Cardiac fibroblast (primary cell): ENCODE measurements around the gene MMP17.

Source experiments
- DNase-seq, 2 donors: peaks; one replicate each; pipeline versions ENCODE4 v3.0.0 to v3.0.0-alpha.2; 2010; ENCODE audit warnings: low read depth in 2 of 2
- H3K4me3 ChIP-seq, 2 donors: replicated peaks in 1 of 2; 1 replicate in 1 of 2; 2 replicates in 1 of 2; pipeline ENCODE4 v1.5.1; 2011; ENCODE audit warnings: low read depth in 2 of 2, low read length in 2 of 2, mild to moderate bottlenecking in 2 of 2, moderate library complexity in 1 of 2
- TF ChIP-seq, protein P1 (sequence below): IDR thresholded peaks from one replicate; pipeline ENCODE4 v1.5.1; 2011; ENCODE audit warnings: low read depth, mild to moderate bottlenecking, low read length, inconsistent platforms

MMP17 gene

DNA sequence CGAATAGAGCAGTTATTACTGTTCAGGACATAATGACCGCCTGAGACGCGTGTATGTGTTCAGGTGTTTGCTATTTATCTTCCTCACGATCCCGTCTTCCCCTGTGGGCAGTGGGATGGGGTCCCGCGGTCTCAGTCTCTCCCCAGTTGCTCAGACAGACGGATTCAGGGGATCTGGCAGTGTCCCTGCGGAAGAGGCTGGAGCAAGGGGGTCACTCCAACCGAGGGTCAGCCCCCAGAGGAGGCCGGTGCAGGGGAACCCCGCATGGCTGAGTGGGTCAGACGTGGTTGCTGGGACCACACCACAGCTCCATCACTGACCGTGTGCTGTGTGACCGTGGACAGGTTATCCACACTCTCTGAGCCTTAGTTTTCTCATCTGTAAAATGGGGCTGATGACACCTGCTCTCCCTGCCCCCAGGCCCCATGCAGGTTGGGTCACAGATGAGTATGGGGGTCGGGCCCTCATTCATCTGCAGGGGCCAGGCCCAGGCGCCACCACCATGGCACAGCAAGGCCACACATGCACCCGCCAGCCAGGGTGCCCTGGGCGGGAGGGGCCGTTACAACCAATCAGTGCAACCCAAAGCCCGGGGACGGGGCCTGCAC is 5.2 kb downstream of the MMP17 start:
- TF ChIP-seq, protein P1, sequence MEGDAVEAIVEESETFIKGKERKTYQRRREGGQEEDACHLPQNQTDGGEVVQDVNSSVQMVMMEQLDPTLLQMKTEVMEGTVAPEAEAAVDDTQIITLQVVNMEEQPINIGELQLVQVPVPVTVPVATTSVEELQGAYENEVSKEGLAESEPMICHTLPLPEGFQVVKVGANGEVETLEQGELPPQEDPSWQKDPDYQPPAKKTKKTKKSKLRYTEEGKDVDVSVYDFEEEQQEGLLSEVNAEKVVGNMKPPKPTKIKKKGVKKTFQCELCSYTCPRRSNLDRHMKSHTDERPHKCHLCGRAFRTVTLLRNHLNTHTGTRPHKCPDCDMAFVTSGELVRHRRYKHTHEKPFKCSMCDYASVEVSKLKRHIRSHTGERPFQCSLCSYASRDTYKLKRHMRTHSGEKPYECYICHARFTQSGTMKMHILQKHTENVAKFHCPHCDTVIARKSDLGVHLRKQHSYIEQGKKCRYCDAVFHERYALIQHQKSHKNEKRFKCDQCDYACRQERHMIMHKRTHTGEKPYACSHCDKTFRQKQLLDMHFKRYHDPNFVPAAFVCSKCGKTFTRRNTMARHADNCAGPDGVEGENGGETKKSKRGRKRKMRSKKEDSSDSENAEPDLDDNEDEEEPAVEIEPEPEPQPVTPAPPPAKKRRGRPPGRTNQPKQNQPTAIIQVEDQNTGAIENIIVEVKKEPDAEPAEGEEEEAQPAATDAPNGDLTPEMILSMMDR, result no peak
- no peak overlapping the region for H3K4me3 ChIP-seq
- no peak for DNase-seq

DNA sequence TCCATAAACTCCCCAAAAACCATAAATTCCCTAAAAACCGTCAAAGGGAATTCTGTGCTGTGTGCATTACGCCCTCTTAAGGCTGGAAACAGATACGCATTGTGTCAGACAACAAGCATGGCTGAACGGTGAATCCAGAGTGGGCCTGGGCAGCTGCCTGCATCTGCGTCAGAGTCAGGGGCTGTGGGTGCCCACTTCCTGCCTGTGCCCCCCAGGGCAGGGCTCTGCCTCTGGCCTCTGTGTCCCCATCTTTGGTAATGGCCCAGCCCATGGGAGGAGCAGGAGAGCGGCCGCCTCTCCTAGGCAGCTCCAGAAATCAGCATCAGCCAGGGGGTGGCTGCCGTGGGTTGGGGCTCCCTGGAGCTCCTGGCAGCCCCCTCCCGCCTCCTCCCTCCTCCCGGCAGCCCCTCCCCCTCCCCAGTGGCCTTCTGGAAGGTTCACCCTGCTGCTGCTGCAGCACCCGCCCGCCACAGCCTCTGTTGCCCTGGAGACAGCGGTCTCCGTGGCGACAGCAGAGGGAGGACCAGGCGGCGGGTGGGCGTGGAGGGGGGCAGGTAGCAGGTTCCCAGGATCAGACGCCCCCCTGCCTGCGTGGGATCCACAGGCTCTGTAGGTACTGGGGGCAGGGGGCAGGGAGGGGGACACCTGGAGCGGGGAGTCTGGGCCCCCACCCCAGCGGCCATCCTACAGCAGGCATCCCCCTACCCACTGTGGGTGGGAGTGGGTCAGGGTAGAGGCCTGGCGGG is 5.9 kb downstream of the MMP17 start:
- no peak overlapping the region for H3K4me3 ChIP-seq
- DNase-seq, result peak; percentile 21 to 51

DNA sequence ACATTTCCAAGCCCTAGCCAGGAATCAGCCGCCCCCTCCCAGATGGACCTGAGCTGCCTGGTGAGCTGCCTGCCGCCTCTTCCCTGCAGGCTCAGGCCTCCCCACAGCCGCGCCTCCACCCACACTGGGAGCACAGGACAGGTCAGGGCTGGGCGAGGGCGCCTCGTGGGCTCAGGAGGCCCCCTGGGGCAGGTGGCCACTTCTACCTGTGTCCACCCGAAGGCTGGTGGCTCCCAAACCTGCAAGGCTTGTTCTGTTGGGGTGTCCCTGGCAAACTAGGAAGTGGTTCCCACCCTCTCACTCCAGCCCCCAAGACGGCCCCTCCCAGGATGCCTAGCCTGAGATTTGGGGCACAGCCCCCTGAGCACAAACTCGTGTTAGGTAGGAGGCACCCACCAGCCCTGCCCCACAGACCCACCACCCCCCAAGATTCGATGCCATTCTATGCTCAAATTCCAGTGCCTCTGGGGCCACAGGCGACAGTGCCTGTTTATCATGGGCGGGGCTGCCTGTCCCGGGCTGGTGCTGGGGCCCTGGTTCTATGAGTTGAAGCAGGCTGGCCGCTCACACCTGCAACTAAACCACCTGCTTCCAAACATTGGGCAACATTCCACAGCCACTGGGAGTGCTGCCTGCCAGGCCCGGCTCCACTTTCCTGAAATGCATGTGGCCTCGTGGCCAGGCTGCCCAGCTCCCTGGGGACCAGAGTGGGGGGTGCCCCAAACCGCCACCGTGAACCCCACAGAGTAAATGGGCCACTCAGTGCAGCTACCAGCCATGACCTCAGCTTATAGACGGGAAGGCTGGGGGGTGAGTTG is 6.8 kb downstream of the MMP17 start:
- TF ChIP-seq, protein P1, result no peak

More for the DNA sequence above, 5.9 kb downstream of the MMP17 start:
- TF ChIP-seq, protein P1, result peak; percentile 53

DNA sequence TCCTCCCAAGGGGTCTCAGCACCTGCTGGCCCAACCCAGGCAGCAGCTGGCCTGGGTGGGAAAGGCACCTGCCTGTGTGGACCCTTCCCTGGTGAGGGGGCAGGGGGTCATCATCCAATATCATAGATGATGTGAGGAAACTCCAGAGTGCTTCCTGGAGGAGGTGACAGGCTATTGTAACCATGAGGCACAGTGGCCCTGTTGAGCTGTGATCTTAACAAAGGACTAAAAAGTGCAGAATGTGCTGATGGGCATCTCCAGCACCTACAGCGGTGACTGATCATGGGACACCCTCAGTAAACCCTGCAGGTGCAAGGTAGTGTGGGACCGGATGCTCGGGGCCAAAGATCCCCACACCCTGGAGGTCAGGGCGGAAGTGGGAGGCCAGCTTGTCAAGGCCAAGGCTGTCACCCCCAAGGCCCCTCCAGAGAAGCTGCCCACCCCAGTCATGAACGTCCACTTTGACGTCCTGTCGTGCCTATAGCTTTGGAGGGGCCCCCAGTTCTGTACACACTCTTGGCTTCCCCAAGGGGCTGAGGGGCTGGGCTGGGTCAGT is 7.5 kb downstream of the MMP17 start:
- DNase-seq, result no peak
- no peak overlapping the region for H3K4me3 ChIP-seq
- TF ChIP-seq, protein P1, result no peak

More for the DNA sequence above, 6.8 kb downstream of the MMP17 start:
- no peak for DNase-seq
- no peak overlapping the region for H3K4me3 ChIP-seq

DNA sequence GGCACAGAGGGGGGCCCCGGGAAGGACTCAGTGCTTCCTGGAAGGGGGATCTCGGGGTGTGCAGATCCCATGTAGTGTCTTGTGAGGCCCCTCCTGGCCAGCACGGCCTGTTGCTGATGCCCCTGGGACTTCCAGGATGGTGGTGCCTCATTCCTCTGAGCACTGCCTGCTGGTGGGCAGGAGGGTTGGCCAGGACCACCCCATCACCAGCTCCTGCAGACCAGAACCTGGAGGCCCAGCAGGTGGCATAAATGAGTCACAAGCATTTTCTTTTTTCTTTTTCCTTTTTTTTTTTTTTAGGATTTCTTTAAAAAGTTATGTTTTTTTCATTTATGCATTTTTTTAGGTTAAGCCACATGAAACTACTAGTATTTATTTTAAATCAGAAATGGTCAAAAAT is 8.0 kb downstream of the MMP17 start:
- no peak overlapping the region for H3K4me3 ChIP-seq
- peak; percentile 35 to 43 for DNase-seq
- TF ChIP-seq, protein P1, result peak; percentile 23

DNA sequence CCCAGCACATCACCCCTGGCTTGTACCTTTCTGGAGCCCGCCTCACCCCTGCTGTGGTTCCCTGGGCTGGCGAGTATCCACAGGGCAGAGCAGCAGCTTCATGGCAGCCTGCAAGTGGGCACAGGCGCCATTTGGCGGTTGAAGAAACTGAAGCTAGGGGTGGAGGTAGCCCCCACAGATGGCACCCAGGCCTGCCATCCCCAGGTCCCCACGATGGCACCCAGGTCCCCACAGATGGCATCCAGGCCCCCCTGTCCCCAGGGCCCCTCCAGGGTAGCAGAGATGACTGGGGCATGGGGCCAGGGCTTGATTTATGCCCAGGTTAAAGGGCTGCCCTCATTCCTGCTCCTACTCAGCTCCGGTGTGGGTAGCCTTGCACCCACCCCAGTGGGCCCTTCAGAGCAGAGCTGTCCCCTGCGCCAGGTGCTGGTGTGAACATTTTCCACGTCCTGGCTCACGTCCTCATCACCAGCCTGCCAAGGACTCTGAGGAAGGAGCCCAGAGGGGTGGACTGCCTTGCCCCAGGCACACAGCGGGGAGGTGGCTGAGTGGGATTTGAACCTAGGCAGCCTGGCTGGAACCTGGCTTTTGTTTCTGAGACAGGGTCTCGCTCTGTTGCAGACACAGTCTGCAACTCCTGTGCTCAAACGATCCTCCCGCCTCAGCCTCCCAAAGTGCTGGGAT is 8.7 kb downstream of the MMP17 start:
- no peak for DNase-seq
- H3K4me3 ChIP-seq, result no peak overlapping the region
- TF ChIP-seq, protein P1, result no peak
